HG02759 (cell line): ENCODE measurements around the gene SRPX2.
"Not testable (repeated sequence)": the region's sequence is repeated elsewhere in the genome, so short reads cannot be mapped to it uniquely, and the experiment has no call there.

Experiments
- ATAC-seq: cut with Tn5 transposase; IDR thresholded peaks from one replicate; pipeline ENCODE4 v1.9.1; 2021; ENCODE audit warnings: mild to moderate bottlenecking, moderate library complexity; ENCODE audit not compliant: unreplicated experiment

The SRPX2 gene

DNA sequence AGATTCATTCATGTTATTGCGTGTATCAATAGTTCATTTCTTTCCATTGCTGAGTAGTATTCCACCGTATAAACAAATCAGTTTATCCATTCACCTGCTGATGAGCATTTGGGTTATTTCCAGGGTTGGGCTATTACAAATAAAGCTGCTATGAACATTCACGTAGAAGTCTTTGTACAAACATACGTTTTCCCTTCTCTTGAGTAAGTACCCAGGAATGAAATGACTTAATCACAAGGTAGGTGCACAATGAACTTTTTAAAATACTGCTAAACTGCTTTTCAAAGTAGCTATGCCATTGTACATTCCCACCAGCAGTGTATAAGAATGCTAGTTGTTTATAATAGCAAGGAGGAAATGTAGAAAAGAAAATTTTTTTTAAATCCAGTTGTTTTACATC is 52.0 kb downstream of the SRPX2 start:
- ATAC-seq, result no peak

- no peak for ATAC-seq
Observed at GRCh38 chrX:100696699-100697351, 52.8 kb downstream of the SRPX2 start.

DNA sequence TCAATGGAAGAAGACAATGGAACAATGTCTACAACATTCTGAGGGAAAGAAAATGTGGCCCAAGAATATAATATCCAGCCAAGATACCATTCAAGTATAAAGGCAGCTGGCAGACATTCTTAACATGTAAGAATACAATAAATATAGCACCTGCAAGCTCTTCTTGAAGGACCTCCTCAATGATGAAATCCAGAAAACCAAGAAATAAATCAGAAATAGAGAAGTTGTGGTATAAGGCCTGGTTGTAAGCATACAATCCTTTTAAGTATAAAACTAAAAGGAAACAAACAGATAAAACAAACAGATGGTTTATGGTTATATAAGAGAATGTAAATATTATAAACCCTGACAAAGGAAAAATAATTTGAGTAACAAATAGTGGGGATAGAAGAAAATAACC is 54.6 kb downstream of the SRPX2 start:
- no peak for ATAC-seq

DNA sequence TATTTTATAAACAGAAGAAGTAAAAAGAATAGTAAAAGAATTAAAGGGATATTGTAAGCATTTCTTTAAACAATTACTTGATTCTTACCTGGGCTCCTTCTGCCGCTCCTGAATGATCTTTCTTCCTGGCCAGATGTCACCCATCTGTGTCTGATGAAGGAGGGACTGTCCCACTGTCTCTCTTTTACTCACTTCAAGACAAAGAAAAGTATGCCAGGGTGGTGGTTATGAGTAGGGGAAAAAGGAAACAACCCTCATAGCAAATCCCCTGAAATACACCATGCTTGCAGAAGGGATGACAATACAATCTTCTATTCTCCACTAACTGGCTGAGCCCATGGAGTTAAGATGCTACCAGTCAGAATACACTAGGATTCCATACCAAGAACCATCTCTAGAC is 56.8 kb downstream of the SRPX2 start:
- ATAC-seq, result peak; percentile 52

- no peak for ATAC-seq
Observed at GRCh38 chrX:100704581-100705203, 60.7 kb downstream of the SRPX2 start.

GRCh38 chrX:100710816-100711215 is 66.8 kb downstream of the SRPX2 start:
- no peak for ATAC-seq

GRCh38 chrX:100717363-100717762 is 73.4 kb downstream of the SRPX2 start:
- no peak for ATAC-seq

DNA sequence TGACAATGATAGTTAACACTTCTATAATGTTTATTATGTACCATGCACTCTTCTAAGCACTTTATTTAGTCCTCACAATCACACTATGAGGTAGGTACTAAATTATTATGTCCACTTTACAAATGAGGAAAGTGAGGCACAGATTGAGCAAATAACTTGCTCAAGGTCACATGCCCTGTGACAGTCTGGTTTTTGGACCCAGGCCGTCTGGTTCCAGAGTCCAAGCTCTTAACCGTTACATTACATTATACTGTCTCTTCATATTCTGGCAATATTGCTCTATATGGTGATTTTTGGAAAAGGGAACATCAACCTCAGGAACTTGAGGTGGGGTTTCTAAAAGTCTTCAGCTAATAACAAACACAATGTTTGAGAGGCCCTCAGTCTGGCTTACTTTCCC is 75.1 kb downstream of the SRPX2 start:
- no peak for ATAC-seq

DNA sequence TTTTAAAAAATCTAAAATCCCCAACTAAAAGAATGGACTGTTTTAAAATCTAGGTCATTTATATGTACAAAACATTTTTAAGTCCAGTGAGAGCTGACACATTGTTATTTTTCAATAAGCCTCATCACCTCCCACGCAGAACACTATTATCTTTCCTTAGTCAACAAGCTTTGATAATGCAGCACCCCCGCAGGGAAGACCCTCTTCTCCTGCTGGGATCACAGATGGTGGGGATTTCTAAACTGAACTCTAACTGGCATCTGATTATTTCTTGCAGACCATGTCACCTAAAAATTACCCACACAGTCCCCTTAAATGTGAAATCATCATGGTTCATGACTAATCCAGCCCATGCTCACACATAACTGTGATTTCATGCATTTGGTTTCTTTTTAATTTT is 76.3 kb downstream of the SRPX2 start:
- no peak for ATAC-seq

GRCh38 chrX:100721328-100721727 is 77.3 kb downstream of the SRPX2 start:
- ATAC-seq, result no peak

DNA sequence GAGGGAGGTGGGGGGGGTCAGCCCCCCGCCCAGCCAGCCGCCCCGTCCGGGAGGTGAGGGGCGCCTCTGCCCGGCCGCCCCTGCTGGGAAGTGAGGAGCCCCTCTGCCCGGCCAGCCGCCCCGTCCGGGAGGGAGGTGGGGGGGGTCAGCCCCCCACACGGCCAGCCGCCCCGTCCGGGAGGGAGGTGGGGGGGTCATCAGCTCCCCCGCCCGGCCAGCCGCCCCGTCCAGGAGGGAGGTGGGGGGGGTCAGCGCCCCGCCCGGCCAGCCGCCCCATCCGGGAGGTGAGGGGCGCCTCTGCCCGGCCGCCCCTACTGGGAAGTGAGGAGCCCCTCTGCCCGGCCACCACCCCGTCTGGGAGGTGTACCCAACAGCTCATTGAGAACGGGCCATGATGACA is 80.0 kb downstream of the SRPX2 start:
- not testable (repeated sequence) for ATAC-seq
